HG03097 (cell line): ENCODE results near the gene TAF6L.
"Not testable (repeated sequence)": the region's sequence is repeated elsewhere in the genome, so short reads cannot be mapped to it uniquely, and the experiment has no call there.

ENCODE experiments used
- ATAC-seq: cut with Tn5 transposase; IDR thresholded peaks from one replicate; pipeline ENCODE4 v1.9.1; 2021; ENCODE audit not compliant: unreplicated experiment, low FRiP score

Gene TAF6L

DNA sequence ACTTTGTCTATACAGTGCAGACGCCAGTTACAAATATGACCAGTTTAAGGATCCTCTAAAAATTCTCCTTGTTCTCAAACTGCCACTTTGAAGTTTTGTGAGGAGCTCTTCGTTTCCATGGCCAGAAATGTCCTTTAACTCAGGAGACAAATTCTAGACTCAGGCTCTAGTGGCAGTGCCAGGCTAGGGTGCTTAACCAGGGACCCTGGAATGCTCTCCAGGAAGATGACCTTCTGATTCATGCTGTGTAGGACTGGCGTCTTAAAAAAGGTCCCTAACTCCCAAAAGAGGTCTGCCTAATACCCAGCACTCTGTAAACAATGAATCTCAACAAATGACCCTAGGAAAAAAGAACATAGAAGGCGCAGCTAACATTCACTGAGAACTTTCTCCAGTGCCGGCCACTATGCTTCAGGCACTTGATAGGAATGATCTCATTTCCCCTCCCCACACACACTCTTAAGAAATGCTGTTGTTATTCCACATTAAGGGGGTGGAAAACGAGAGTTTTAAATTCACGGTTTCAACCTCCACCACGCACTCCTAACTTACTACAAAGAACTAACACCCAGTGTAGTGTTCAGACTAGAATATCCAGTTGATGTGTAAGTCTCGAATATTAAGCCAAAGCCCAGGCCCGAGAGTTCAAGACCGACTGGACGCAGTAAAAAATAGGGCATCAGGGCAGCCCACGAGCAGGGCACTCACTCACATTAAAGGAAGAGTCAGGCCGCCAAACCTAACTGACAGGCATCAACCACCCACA, 33.3 kb downstream of the TAF6L start:
- ATAC-seq = peak; percentile 18

DNA sequence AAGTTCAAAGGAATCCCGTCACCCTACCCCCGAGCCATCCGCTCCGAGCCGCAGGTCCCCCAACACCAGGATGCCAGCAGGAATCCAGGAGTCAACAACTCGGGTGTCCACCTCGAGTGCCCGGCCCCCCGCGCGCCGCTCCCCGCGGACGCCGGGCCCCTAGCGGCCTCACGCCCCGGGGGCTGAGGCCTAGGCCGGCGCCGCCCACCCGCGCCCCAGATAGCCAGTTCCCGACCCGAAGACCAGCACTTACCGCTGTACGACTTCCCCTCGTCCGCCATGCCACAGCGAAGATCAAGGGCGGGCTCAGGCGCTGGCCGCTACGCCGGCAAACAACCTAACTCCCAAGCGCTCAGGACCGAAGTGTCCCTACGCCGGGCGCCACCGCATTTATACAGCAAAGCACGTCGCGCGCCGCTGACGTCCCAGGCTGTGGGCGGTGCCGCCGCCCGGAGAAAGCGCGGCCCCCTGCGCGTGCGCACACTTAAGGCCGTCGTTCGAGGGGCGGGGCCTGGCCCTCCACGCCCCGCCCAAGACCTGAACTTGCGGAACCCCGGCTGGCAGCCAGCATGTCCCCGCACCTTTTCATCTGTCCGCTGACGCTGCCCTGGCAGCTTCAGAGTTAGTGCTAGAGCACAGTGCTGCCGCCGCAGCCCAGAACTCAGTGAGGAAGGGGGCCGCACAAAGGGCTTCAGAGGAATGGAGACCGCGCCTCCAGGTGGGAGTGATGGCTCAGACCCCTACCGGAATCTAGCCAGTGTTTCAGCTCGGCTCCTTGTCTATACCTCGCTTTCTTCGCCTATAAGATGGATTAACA, 34.1 kb downstream of the TAF6L start, which contains the start of gene NXF1:
Gene NXF1, minus strand, starts transcription at position 365 of the 817 bp plus-strand sequence. Its CDS starts 84 bp downstream, at position 281.
- peak; percentile 81 for ATAC-seq

DNA sequence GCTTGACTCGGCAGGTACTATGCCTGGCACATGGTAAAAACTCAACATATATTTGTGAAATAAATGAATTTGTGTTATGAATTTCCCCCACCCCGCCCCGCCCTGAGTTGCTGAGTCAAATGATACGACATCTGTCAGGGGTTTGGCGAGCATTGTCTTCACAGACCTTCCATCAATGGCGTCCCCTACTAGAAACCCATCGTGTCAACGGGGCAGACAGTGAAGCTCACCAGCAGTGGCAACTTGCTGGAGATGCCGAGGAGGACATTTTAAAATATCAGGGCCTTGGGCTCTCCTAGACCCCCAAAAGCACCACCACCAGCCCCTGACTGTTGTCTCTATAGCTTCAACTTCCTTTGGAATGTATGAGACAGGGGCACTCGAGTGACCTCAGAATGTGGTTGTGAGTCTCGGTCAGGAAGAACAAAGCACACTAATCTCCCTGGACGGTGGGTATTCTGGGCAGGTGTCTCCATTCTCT, 34.8 kb downstream of the TAF6L start:
- ATAC-seq = no peak

DNA sequence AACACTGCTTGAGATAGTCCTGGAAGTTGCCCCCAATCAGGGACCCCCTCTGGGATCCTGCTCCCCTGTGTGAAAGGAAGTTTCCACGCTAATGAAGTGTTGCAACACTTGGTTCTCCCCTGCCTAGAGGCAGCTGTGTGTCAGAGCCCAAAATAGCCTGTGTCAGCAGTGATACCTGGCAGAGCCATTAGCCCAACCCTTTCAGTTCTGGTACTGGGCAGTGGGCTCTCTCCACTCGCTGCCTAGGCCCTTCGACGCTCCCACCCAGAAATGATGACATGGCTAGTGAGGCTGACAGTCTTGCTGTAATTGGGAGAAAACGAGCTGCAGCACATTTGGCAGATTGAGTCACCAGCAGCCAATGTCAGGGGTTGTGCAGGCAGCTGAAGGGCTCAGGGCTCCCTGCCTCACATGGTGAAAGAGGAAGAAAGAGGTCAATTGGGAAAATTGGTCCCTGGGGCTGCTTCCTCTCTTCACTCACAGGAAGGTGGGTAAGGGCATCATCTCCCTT, 35.5 kb downstream of the TAF6L start:
- ATAC-seq = no peak

DNA sequence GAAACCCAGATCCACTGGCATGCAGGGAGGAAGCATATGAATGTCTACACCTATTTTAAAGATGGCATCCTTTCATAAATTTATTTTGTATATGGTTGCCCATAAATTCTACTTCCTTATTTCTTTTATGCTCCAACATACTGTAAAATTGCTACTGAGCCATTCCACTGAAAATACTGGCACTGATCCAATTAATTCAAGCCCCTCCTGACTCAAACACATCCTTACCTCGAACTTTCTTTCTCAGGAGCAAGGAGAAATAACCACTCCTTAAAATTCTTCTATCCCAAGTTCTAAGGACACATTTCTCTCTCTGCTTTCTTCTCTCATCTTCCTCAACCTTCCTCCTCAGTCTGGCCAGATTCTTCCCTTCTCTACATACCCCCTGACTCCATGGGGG, 39.6 kb downstream of the TAF6L start:
- no peak for ATAC-seq

- no peak for ATAC-seq
Measured at GRCh38 chr11:62811659-62812058, 40.5 kb downstream of the TAF6L start.

- ATAC-seq = no peak
Measured at GRCh38 chr11:62816557-62816956, 45.4 kb downstream of the TAF6L start.

DNA sequence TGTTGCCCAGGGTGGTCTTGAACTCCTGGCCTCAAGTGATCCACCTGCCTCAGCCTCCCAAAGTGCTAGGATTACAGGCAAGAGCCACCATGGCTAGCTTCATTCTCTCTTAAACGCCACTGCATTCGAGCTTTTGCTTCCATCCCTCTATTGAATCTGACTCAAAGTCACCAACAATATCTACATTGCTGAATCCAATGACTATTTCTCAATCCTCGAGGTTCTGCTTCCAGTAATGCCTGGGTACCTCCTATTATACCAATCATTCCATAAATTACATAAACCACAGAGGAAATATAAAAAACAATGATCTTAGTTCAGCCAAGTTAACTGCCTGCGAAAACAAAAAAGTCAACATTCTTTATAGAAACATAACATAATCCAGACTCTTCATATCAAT, 45.9 kb downstream of the TAF6L start:
- ATAC-seq = no peak

GRCh38 chr11:62823677-62824076, 52.5 kb downstream of the TAF6L start:
- ATAC-seq = no peak

- ATAC-seq = not testable (repeated sequence)
Measured at GRCh38 chr11:62828130-62828529, 56.9 kb downstream of the TAF6L start.

GRCh38 chr11:62830904-62831519, 59.8 kb downstream of the TAF6L start:
- ATAC-seq = no peak

DNA sequence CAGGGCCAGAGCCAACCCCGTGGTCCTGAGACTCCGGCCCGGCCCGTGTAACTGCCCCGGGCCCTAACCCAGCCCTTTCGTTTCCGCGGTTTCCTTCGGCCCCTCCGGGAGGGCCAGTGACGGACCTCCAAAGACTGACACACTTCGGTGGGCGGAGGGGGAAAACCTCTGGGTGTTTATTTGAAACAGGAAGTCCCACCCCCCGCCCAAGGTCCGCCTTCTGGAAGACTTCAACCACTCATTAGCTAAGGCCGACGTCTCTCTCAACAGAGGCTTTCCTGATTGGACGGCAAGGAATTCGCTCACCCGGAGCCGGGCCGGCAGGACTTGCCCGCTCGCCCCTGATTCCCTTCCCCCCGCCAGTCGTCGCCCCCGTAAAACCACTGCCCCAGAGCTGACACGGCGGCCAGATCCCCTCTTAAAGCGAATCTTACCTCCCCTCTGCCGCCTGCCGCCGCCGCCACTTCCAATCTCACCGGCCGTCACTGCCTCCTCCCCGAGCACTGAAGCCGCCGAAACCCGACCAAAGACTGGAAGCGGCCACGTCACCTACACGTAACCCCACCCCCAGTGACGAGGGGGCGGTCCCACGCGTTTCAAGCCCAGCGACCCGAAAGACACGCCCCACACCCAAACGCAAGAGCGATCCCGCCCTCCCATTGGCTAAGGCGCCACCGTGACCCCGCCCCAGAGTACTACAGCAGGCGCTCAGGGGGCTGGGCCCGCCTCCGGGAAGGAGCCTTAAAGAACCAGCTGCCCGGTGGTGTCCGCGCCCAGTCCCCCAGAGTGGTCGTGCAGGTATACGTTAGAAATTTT, 60.5 kb downstream of the TAF6L start, which contains the start of gene STX5:
Gene STX5, minus strand, starts transcription at position 532 of the 816 bp plus-strand sequence. CDS start 808 bp downstream, outside the sequence.
- ATAC-seq = peak; percentile 69

- ATAC-seq = peak; percentile 4
Measured at GRCh38 chr11:62832336-62833234, 61.4 kb downstream of the TAF6L start, which contains the start of gene TEX54. TEX54 (minus strand) TSS chr11:62832841.

DNA sequence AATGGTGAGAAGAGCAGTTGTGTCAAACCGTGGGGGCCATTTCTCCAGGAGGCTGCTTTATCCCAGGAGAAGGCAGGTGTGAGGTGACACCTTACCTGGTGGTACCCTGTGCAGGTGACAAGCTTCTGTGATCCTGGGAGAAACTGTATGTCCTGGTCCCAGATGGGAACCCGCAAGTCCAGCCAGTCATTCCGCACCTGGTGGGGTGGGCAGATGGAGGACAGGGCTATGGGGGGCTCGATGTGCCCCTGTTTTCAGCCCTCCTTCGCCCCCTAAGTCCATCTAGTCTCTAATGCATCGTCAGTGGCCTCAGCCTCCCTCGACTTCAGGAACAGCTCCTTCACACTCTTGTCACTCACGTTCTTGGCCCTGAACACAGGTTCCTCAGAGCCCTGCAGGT, 64.1 kb downstream of the TAF6L start:
- no peak for ATAC-seq
